ENCODE measurements around the gene ROR1.

GRCh38 chr1:63804829-63805484 lies 31.1 kb downstream of the ROR1 start:
- TF ChIP-seq GATAD1 (CRISPR knock-in tag; IDR thresholded peaks at IDR 0.05), result no peak
- no peak for TF ChIP-seq SRSF1 (optimal IDR thresholded peaks at IDR 0.05; ENCODE audit: low read depth, low read length)
- TF ChIP-seq MAZ (IDR thresholded peaks at IDR 0.05; ENCODE audit: borderline replicate concordance, low read depth, low read length), result no peak
- TF ChIP-seq MAZ (CRISPR knock-in tag; IDR thresholded peaks at IDR 0.05; ENCODE audit: low read depth), result no peak
- no peak for TF ChIP-seq ZNF672 (CRISPR knock-in tag; IDR thresholded peaks at IDR 0.05)
- TF ChIP-seq, protein P1, sequence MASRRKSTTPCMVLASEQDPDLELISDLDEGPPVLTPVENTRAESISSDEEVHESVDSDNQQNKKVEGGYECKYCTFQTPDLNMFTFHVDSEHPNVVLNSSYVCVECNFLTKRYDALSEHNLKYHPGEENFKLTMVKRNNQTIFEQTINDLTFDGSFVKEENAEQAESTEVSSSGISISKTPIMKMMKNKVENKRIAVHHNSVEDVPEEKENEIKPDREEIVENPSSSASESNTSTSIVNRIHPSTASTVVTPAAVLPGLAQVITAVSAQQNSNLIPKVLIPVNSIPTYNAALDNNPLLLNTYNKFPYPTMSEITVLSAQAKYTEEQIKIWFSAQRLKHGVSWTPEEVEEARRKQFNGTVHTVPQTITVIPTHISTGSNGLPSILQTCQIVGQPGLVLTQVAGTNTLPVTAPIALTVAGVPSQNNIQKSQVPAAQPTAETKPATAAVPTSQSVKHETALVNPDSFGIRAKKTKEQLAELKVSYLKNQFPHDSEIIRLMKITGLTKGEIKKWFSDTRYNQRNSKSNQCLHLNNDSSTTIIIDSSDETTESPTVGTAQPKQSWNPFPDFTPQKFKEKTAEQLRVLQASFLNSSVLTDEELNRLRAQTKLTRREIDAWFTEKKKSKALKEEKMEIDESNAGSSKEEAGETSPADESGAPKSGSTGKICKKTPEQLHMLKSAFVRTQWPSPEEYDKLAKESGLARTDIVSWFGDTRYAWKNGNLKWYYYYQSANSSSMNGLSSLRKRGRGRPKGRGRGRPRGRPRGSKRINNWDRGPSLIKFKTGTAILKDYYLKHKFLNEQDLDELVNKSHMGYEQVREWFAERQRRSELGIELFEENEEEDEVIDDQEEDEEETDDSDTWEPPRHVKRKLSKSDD (CRISPR knock-in tag; IDR thresholded peaks at IDR 0.05; ENCODE audit: low read depth), result no peak
- TF ChIP-seq ZFP82 (CRISPR knock-in tag; IDR thresholded peaks at IDR 0.05; ENCODE audit: borderline replicate concordance), result no peak
- TF ChIP-seq ZNF768 (CRISPR knock-in tag; IDR thresholded peaks at IDR 0.05), result no peak

Data from HepG2 (cell line).